GM12872 (cell line): ENCODE measurements around the gene PDSS2.

Experiments
- CTCF ChIP-seq: IDR thresholded peaks from 3 replicates; pipeline ENCODE4 v1.5.1; 2011; ENCODE audit warnings: low read depth, mild to moderate bottlenecking, low read length, moderate library complexity; ENCODE audit not compliant: insufficient read depth

PDSS2 gene

DNA sequence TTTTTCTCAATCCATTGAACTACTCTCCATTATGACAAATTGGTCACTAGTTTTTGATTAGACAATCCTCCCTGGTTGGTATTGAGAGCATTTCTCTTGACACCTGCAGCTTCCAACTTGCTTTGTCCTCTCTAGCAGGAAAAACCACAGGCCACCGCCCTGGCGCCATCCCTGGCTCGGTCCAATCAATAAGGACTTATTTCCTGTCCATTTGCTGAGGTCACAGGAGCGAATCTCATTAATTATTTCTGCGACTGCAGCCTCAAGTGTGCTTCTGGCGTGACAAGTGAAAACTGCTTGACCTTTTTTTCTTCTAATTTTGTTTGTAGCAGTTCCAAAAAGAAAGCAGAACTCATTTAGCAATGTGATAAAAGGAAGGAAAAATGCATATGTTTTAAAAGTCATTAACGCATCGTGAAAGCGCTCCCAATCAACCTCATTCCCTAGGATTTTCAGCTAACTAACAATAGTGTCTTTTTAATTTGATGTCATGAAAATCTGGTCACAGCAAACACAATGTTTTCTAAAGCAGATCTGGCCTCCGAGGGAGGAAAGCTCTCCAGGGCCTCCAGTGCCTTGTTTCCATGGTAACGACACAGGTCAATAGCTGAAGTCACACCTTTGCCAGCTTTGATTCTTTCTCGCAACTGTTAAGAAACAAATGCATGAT is 305.1 kb downstream of the PDSS2 start:
- no peak for TF ChIP-seq CTCF

DNA sequence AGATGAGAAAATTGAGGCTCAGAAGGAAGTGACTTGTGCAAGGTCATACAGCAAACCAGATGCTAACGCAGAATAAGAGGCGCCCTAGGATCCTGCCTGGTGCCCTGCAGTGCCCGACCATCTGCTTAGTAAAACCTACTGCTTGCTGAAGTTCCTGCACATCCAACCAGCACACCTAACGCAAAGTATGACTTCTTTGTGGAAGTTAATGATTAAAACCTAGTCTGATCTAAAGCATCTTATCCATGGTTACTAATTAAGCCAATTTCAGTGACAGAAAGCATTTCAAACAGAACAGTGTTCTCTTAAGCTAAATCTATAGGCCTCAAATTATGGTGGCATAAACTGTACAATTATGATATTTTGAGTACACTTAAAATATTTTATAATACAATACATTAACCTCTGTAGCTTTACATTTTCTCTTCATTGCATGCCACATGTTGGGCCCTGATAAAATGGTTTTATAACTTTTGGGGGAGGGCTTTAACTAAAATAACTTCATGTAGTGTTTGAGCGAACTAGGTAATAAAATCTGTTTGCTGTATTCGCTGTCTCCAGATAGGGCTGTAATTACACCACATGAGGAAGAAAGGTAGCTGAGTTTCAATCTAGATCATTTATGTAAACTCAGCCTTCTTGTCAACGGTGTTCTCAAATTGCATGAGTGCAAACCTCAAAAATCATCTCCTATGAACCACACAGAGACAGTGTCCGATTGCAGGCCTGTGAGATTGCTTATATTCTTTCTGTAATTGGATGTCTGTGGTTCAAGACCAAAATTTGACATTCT is 306.5 kb downstream of the PDSS2 start:
- TF ChIP-seq CTCF = no peak

DNA sequence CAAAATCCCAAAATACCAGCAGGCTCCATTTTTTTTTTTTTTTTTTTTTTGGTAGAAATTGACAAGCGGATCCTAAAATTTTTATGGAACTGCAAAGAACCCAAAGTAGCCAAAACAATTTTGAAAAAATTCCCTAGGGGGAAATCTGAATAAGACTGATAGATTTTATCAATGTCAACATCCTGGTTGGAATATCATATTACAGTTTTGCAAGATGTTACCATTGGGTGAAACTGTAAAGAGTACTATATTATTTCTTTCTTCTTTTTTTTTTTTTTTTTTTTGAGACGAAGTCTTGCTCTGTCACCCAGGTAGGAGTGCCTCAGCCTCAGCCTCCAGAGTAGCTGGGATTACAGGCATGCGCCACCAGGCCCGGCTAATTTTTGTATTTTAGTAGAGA is 314.7 kb downstream of the PDSS2 start:
- no peak for TF ChIP-seq CTCF

DNA sequence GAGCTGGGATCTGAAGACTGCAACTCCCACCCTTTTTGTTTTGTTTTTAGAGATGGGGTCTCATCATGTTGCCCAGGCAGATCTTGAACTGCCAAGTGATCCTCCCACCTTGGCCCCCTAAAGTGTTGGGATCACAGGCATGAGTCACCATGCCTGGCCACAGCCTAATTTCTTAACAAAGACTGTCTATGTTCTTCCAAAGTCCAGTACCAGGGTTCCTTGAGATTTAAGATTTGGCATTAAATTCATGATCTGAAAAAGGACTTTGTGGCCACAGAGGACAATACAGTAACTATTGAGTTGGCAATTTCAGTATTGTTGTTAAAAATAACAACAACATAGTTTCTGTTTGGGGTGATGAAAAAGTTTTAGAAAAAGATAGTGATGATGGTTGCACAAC is 315.4 kb downstream of the PDSS2 start:
- TF ChIP-seq CTCF = no peak

- TF ChIP-seq CTCF = no peak
Measured at GRCh38 chr6:107140581-107140980, 318.8 kb downstream of the PDSS2 start.

- TF ChIP-seq CTCF = peak; percentile 24; the same call in 1 of the 3 replicates
Measured at GRCh38 chr6:107132330-107132954, 326.9 kb downstream of the PDSS2 start.

DNA sequence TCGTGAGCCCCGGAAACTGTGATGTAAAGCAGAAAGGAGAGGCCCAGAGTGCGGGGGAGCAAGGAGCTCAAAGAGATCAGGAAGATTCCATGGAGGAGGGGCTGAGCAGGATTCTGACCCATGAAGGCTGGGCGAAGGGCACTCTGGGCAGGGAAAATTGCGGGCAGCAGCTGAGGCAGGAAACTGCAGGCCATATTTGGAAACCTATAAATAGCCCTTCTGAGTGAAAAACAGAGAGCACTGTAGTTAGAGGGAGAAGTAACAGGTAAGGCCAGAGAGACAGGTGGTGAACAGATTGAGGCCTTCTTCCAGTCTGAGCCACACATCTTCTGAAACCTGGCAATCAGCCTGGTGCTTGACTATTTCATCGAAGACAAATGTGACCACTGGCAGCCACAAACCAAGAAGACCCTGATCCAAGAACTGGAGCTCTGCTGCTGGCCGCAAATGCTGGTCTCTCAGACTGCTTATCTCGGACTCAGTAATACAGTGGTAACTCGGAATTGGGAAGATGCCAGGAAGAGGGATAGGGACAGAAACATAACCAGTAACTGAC is 329.9 kb downstream of the PDSS2 start:
- no peak for TF ChIP-seq CTCF
